Measurements from ENCODE around the gene SLC6A18. TPM values are rescaled to one million over a fixed set of nuclear protein-coding genes. Genes with fewer than 3 reads are reported as not detected.
"Not testable (repeated sequence)": the region's sequence is repeated elsewhere in the genome, so short reads cannot be mapped to it uniquely, and the experiment has no call there.

SLC6A18 gene
- total RNA-seq, 1 donor = not detected

GRCh38 chr5:1270426-1270825, 45.2 kb downstream of the SLC6A18 start:
- no peak for DNase-seq (ENCODE audit: low read depth in 2 of 3, low spot score in 2 of 3)

DNA sequence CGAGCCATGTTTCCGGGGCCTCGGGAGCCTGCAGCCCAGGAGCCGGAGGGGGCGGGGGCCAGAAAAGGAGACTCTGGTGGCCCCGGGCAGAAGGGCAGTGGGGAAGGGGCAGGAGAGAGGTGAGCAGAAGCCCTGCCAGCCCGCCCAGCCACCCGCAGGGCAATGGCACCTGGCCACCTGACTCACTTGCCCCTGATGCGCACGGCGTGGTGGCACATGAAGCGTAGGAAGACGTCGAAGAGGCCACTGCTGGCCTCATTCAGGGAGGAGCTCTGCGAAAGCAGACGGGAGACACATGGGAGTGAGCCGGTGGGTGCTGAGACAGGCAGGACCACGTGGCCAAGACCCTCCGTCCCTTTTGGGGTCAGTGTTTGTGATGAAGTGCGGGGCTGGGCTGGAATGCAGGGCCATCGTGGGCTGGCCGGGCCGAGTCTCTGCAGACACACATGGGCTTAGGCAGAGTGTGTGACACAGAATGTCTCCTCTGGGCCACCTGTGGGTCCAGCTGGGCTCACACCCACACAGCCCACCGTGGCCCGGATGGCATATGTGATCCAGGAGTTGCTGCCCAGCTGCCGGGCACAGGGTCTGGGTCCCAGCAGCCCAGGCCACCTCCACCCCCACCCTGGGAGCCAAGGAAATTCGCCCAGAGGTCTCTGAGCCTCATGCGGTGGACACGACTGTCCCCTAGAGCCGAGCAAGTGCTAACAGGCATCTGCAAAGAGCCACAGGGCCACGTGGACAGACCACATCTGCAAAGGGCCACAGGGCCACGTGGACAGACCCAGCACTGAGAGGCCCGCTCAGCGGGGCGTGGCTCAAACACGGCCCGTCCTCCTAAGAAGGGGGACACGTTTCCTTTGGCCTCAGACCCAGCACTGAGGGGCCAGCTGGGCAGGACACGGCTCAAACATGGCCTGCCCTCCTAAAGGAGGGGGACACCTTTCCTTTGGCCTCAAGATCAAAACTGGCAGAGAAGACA, 46.0 kb downstream of the SLC6A18 start:
- DNase-seq (ENCODE audit: low read depth in 2 of 3, low spot score in 2 of 3) = no peak

DNA sequence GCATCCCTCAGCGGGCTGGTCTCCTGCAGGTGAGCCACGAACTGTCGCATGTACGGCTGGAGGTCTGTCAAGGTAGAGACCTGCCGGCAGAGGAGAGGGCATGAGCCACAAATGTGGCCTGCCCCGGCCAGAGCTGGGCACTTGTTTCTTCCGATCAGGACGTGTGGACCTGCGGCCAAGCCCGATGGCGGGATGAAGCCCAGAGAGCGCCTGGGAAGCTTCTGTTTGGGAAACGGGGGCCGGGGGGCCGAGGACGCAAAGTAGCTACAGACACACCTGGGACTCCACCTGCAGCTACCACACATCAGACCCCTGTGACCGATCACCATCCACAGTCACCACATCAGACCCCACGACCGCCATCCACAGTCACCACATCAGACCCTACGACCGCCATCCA, 47.0 kb downstream of the SLC6A18 start:
- DNase-seq (ENCODE audit: low read depth in 2 of 3, low spot score in 2 of 3) = no peak

- DNase-seq (ENCODE audit: low read depth in 2 of 3, low spot score in 2 of 3) = no peak
Observed at GRCh38 chr5:1273745-1274144, 48.6 kb downstream of the SLC6A18 start.

DNA sequence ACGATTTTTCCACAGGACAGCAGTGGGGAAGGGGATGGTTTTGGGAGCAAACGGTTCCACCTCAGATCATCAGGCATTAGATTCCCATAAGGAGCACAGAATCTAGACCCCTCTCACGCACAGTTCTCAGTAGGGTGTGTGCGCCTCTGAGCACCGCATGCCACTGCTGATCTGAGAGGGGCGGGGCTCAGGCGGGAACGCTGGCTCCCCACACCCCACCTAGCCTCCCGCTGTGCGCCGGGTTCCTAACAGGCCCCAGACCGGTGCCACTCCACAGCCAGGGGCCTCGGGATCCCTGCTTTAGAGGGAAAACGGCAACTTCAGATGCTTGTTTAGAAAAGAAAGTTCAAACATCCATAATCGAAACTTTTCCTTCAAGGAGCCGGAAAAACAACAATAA, 49.3 kb downstream of the SLC6A18 start:
- DNase-seq (ENCODE audit: low read depth in 2 of 3, low spot score in 2 of 3) = no peak

DNA sequence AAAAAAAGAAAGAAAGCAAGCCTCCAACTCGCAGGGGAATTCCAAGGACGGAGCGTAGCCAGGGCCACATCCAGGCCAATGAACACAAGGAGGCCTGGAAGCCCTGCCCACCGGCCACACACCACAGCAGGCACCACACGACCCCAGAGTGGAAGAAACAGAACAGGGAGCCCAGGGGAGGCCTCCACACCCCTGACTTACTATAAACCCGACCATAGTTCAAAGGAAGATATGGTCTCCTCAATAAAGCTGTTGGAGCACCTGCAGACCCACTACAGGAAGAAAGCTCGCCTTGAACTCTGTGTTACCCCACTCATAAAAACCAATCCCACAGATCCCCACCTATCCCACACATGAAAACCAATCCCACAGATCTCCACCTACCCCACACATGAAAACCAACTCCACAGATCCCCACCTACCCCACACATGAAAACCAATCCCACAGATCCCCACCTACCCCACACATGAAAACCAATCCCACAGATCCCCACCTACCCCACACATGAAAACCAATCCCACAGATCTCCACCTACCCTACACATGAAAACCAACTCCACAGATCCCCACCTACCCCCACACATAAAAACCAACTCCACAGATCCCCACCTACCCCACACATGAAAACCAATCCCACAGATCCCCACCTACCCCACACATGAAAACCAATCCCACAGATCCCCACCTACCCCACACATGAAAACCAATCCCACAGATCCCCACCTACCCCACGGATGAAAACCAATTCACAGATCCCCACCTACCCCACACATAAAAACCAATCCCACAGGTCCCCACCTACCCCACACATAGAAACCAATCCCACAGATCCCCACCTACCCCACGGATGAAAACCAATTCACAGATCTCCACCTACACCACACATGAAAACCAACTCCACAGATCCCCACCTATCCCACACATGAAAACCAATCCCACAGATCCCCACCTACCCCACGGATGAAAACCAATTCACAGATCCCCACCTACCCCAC, 50.5 kb downstream of the SLC6A18 start:
- DNase-seq (ENCODE audit: low read depth in 2 of 3, low spot score in 2 of 3) = not testable (repeated sequence)

DNA sequence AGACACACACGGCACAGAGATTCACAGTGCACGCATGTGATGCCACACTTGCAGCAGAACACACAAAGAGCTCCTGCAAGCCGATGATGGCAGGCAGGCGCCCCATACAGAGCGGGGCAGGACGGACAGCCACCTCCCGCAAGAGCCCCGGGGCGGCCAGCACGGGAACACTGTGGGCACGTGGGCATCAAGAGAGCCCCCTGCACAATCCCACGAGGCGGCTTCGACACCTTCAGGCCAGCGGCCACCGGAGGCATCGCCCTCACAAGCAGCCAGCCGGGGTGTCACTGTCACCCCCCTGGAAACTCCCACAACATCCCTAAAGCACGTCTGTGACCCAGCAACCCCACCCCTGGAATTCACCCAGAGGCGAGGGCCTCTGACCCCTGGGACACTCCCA, 51.7 kb downstream of the SLC6A18 start:
- no peak for DNase-seq (ENCODE audit: low read depth in 2 of 3, low spot score in 2 of 3)

DNA sequence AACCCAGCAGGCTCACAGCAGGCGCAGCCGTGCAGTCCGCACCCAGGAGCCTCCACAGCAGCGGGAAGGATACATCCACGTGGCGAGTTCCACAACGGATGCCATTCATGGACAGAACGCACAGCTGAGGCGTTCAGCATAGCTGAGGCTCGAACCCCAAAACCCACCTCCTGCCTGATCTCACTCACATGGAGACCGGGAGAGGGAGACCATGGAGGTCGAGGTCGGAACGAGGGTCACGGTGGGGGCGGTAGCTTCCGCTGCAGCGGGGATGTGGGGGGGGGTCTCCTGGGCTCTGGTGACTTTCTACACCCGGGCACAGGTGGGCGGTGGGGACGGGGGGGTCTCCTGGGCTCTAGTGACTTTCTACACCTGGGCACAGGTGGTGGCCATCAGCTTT, 52.1 kb downstream of the SLC6A18 start:
- no peak for DNase-seq (ENCODE audit: low read depth in 2 of 3, low spot score in 2 of 3)

DNA sequence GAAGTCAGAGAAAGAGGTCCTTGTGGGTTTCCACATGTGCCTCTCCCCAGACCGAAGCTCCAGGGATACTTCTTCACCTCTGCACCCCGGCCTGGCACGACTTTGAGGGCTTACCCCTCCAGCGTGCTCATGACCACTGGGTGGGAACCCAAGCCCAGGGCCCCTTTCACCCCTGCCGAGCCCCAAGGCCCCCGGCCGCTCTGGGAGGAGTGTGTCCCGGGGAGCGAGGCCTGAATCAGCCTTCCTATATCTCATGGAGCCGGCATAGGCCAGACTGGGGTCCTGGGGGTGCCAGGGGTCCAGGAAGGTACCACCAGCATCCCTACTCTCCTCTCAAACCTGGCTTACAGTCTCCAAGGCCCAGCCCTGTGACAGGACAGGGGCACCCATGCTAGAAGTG, 52.6 kb downstream of the SLC6A18 start:
- DNase-seq (ENCODE audit: low read depth in 2 of 3, low spot score in 2 of 3) = no peak

GRCh38 chr5:1278216-1278615, 53.0 kb downstream of the SLC6A18 start:
- DNase-seq (ENCODE audit: low read depth in 2 of 3, low spot score in 2 of 3) = no peak

DNA sequence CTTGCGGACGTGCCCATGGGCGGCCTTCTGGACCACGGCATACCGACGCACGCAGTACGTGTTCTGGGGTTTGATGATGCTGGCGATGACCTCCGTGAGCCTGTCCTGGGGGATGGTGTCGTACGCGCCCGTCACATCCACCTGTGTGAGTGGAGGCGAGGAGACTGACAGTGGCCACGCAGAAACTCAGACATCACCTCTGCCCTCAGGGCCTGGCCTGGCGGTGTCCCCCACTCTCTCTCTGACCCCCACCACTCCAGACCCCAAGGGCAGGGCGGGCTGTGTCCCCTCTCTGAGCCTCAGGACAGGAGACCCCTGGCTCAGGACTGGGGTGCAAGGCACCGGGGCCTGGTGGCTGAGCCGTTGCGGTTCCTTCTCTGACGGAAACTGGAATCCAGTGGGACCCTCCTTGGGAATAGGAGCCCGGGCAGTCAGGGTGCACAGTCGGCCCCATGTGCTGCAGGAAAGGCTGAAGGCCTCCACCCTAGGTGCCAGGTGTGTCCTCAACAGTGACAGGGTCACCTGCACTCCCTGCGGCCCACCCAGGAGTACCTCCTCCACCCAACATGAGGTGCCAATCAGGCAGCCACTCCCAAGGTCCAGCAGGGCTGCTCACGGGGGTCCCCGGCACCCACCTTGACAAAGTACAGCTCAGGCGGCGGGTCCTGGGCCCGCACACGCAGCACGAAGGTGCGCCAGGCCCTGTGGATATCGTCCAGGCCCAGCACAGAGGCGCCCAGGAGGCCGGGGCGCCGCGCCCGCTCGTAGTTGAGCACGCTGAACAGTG, 53.7 kb downstream of the SLC6A18 start:
- no peak for DNase-seq (ENCODE audit: low read depth in 2 of 3, low spot score in 2 of 3)

GRCh38 chr5:1279443-1280151, 54.4 kb downstream of the SLC6A18 start:
- DNase-seq (ENCODE audit: low read depth in 2 of 3, low spot score in 2 of 3) = no peak

GRCh38 chr5:1280177-1281037, 55.2 kb downstream of the SLC6A18 start:
- DNase-seq (ENCODE audit: low read depth in 2 of 3, low spot score in 2 of 3) = no peak

- no peak for DNase-seq (ENCODE audit: low read depth in 2 of 3, low spot score in 2 of 3)
Observed at GRCh38 chr5:1281038-1281882, 56.1 kb downstream of the SLC6A18 start.

- DNase-seq (ENCODE audit: low read depth in 2 of 3, low spot score in 2 of 3) = no peak
Observed at GRCh38 chr5:1282131-1282992, 57.2 kb downstream of the SLC6A18 start.

- DNase-seq (ENCODE audit: low read depth in 2 of 3, low spot score in 2 of 3) = not testable (repeated sequence)
Observed at GRCh38 chr5:1282993-1283728, 58.0 kb downstream of the SLC6A18 start.

DNA sequence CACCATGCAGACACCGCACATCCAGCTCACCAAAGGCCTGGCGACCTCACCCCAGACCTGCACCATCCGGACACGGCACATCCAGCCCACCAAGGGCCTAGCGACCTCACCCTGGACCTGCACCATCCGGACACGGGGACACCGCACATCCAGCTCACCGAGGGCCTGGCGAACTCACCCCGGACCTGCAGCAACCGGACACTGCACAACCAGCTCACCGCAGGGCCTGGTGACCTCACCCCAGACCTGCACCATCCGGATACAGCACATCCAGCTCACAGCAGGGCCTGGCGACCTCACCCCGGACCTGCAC, 58.5 kb downstream of the SLC6A18 start:
- DNase-seq (ENCODE audit: low read depth in 2 of 3, low spot score in 2 of 3) = not testable (repeated sequence)

Data from hematopoietic multipotent progenitor cell (in vitro differentiated cells).